GM12878 (cell line): ENCODE measurements around the gene CDX1. TPM values are rescaled to one million over a fixed set of nuclear protein-coding genes. Genes with fewer than 3 reads are reported as not detected.

Experiments
- ATAC-seq: fragments of 200-7000 bp; cut with Tn5 transposase; 3 replicates; pipeline ENCODE4 v1.9.1; 2020; ENCODE audit warnings: mild to moderate bottlenecking, moderate library complexity
- BruUV-seq: library from RNA; stranded (reverse); fragments of 400-500 nt; replicated peaks from 2 replicates; lab custom pipeline; 2021; lab: Mats Ljungman, UMichigan
- CTCF ChIA-PET: fragments of 300-600 bp; sonication (Branson Sonifier 250); formaldehyde crosslinking; extraction: SDS; loops from one replicate; lab custom pipeline; 2021; ENCODE audit warnings: inconsistent platforms; lab: Yijun Ruan, JAX
- POLR2A ChIA-PET: fragments of 350-600 bp; formaldehyde crosslinking; extraction: SDS; loops from one replicate; lab custom pipeline; 2021; ENCODE audit warnings: inconsistent platforms; lab: Charles Lee
- RAD21 ChIA-PET: fragments of 300-600 bp; sonication (Branson Sonifier 250); formaldehyde crosslinking; loops from one replicate; lab custom pipeline; 2023; ENCODE audit warnings: antibody characterized with exemption; ENCODE audit not compliant: unreplicated experiment; lab: Charles Lee
- SMC1A ChIA-PET: fragments of 300-600 bp; sonication (Branson Sonifier 250); formaldehyde crosslinking; loops from one replicate; lab custom pipeline; 2023; ENCODE audit not compliant: unreplicated experiment, uncharacterized antibody; lab: Charles Lee
- DNase-seq: peaks from one replicate; pipeline ENCODE4 v3.0.0-alpha.2; 2011; ENCODE audit warnings: low read depth, low spot score
- FAIRE-seq: peaks from 3 replicates; lab custom pipeline; 2011; peaks lifted over from hg19 to GRCh38; lab: Jason Lieb, UNC
- H2AFZ ChIP-seq: 2 replicates; pipeline ENCODE4 v1.6.0; 2011; ENCODE audit warnings: low read depth, low read length, control low read depth; ENCODE audit not compliant: control insufficient read depth
- H3K27ac ChIP-seq: 2 replicates; pipeline ENCODE4 v1.5.1; 2011; ENCODE audit warnings: control low read depth; ENCODE audit not compliant: control insufficient read depth, insufficient read depth
- H3K27me3 ChIP-seq, 2 experiments: replicated peaks in 1 of 2; 2 replicates each; pipeline versions ENCODE4 v1.6.0 to v1.6.1; 2011; ENCODE audit warnings: low read length in 1 of 2; ENCODE audit not compliant: control insufficient read depth in 2 of 2, insufficient read depth in 2 of 2
- H3K36me3 ChIP-seq, 2 experiments: 2 replicates each; pipeline ENCODE4 v1.5.1; 2011; ENCODE audit warnings: low read length in 1 of 2; ENCODE audit not compliant: control insufficient read depth in 2 of 2, insufficient read depth in 2 of 2
- H3K4me1 ChIP-seq: 2 replicates; pipeline ENCODE4 v1.6.1; 2011; ENCODE audit warnings: mild to moderate bottlenecking, low read length, moderate library complexity, mixed read lengths; ENCODE audit not compliant: control insufficient read depth, insufficient read depth
- H3K4me2 ChIP-seq: 2 replicates; pipeline ENCODE4 v1.6.0; 2011; ENCODE audit warnings: control low read depth; ENCODE audit not compliant: control insufficient read depth, insufficient read depth
- H3K4me3 ChIP-seq: fragments of 200-600 bp; sonication (generic); 2 replicates; pipeline ENCODE4 v1.5.1; 2016
- H3K79me2 ChIP-seq: 2 replicates; pipeline ENCODE4 v1.6.0; 2011; ENCODE audit warnings: low read length; ENCODE audit not compliant: control insufficient read depth, insufficient read depth
- H3K9ac ChIP-seq: 2 replicates; pipeline ENCODE4 v1.8.0; 2011; ENCODE audit warnings: low read length, control low read depth, mixed read lengths; ENCODE audit not compliant: control insufficient read depth, insufficient read depth
- H3K9me3 ChIP-seq: replicated peaks from 3 replicates; pipeline ENCODE4 v1.5.1; 2011; ENCODE audit warnings: mild to moderate bottlenecking, low read length; ENCODE audit not compliant: control insufficient read depth, insufficient read depth
- H4K20me1 ChIP-seq: 2 replicates; pipeline ENCODE4 v1.6.0; 2011; ENCODE audit not compliant: control insufficient read depth, insufficient read depth
- ATF7 ChIP-seq: fragments of 450-650 bp; IDR thresholded peaks from 2 replicates; pipeline ENCODE4 v1.6.1; 2016; ENCODE audit warnings: low read depth, mild to moderate bottlenecking
- BCL3 ChIP-seq: IDR thresholded peaks from 2 replicates; pipeline ENCODE4 v1.6.1; 2011; ENCODE audit warnings: borderline replicate concordance, low read depth, mild to moderate bottlenecking, moderate library complexity, low read length; ENCODE audit not compliant: insufficient read depth, poor library complexity, severe bottlenecking
- CBX3 ChIP-seq: fragments of 200-600 bp; sonication (generic); IDR thresholded peaks from 2 replicates; pipeline ENCODE4 v1.6.1; 2016; ENCODE audit warnings: low read depth, borderline replicate concordance
- CEBPB ChIP-seq, 2 experiments: fragments of 150-350 bp in 1 of 2; IDR thresholded peaks; 2 replicates each; pipeline ENCODE4 v1.6.1; 2012 to 2014; ENCODE audit warnings: low read depth in 2 of 2, low read length in 2 of 2, borderline replicate concordance in 1 of 2, inconsistent platforms in 1 of 2
- CREB1 ChIP-seq: IDR thresholded peaks from 2 replicates; pipeline ENCODE4 v1.6.1; 2012; ENCODE audit warnings: low read depth, mild to moderate bottlenecking, inconsistent platforms
- FOXM1 ChIP-seq: IDR thresholded peaks from 2 replicates; pipeline ENCODE4 v1.6.1; 2012; ENCODE audit warnings: low read depth, mild to moderate bottlenecking, inconsistent platforms, low read length, moderate library complexity
- GABPA ChIP-seq: IDR thresholded peaks from 2 replicates; pipeline ENCODE4 v1.6.1; 2014; ENCODE audit warnings: antibody characterized with exemption, low read depth, mild to moderate bottlenecking, inconsistent platforms
- IKZF2 ChIP-seq, 2 experiments: fragments of 450-650 bp; IDR thresholded peaks; 2 replicates each; pipeline ENCODE4 v1.6.1; 2017; ENCODE audit warnings: mild to moderate bottlenecking in 2 of 2, moderate library complexity in 2 of 2
- LARP7 ChIP-seq: fragments of 450-650 bp; IDR thresholded peaks from 2 replicates; pipeline ENCODE4 v1.6.1; 2017; ENCODE audit warnings: mild to moderate bottlenecking
- MXI1 ChIP-seq: fragments of 150-350 bp; IDR thresholded peaks from 2 replicates; pipeline ENCODE4 v1.6.1; 2011; ENCODE audit warnings: low read depth, mild to moderate bottlenecking, inconsistent platforms, low read length, improper control_type of control experiment
- MYB ChIP-seq: fragments of 150-350 bp; IDR thresholded peaks from 2 replicates; pipeline ENCODE4 v1.6.1; 2014; ENCODE audit warnings: mild to moderate bottlenecking, low read depth, low read length, borderline replicate concordance
- NBN ChIP-seq: fragments of 450-650 bp; IDR thresholded peaks from 2 replicates; pipeline ENCODE4 v1.6.1; 2016
- PRDM15 ChIP-seq: fragments of 450-650 bp; formaldehyde crosslinking; IDR thresholded peaks from 2 replicates; pipeline ENCODE4 v1.4.0; 2020; ENCODE audit warnings: mild to moderate bottlenecking, moderate library complexity
- RAD21 ChIP-seq: IDR thresholded peaks from 2 replicates; pipeline ENCODE4 v1.6.1; 2011; ENCODE audit warnings: mild to moderate bottlenecking, low read depth, low read length, moderate library complexity; ENCODE audit not compliant: insufficient read depth
- SRF ChIP-seq, 2 experiments: IDR thresholded peaks; 2 replicates each; pipeline ENCODE4 v1.6.1; 2011; ENCODE audit warnings: low read depth in 2 of 2, low read length in 2 of 2, mild to moderate bottlenecking in 1 of 2, moderate library complexity in 1 of 2
- ZBTB33 ChIP-seq: fragments of 450-650 bp; IDR thresholded peaks from 2 replicates; pipeline ENCODE4 v1.6.1; 2017; ENCODE audit warnings: mild to moderate bottlenecking
- ZNF24 ChIP-seq: fragments of 450-650 bp; IDR thresholded peaks from 2 replicates; pipeline ENCODE4 v1.6.1; 2017; ENCODE audit warnings: antibody characterized with exemption, mild to moderate bottlenecking
- WGBS: methylation state at CpG from one replicate; pipeline ENCODE4 v1.1.6; 2016; ENCODE audit warnings: low lambda C conversion rate; ENCODE audit not compliant: insufficient replicate concordance, insufficient coverage; ENCODE audit errors: missing lambda C conversion rate; 5-methylcytosine and 5-hydroxymethylcytosine counted together
- in situ Hi-C: fragments of 300-500 bp; cut with MboI; formaldehyde crosslinking; loops from 9 replicates; pipeline ENCODE4 v1.14.3; 2018; ENCODE audit warnings: mixed read lengths
- intact Hi-C: fragments of 100-400 bp; cut with micrococcal nuclease; formaldehyde crosslinking; loops from one replicate; pipeline ENCODE4 v1.14.2; 2022; ENCODE audit not compliant: unreplicated experiment
- polyA plus RNA-seq, 11 experiments: library from polyadenylated mRNA; depleted of rRNA in 4 of 11; unstranded in 6 of 11; stranded (reverse) in 5 of 11; fragments of >200 nt; fragmentation: Nextera tagmentation in 4 of 11; fragmentation: Illumina TruSeq in 1 of 11; extraction: Ambion mirVana in 4 of 11; extraction: Trizol in 1 of 11; gene quantifications; 1 replicate in 1 of 11; 2 replicates in 10 of 11; pipeline versions ENCODE4 v1.2.1 to v1.2.3, GENCODE V29; 2011 to 2016; ENCODE audit warnings: inconsistent platforms in 2 of 11, missing spikeins in 2 of 11, low read depth in 1 of 11
- total RNA-seq, 4 experiments: library from RNA; depleted of rRNA in 3 of 4; stranded (reverse); fragments of >200 nt in 3 of 4; fragmentation: Illumina TruSeq in 1 of 4; extraction: Trizol in 1 of 4; gene quantifications; 2 replicates each; pipeline versions ENCODE4 v1.2.1 to v1.2.3, GENCODE V29; 2013 to 2021

CDX1 gene
- total and polyA plus RNA-seq, 10 of the 15 experiments (the other 5 are each of a cell fraction or from before 2014, with no cell fraction given), result not detected

GRCh38 chr5:150209099-150209635 is 42.6 kb downstream of the CDX1 start (continued):
- TF ChIP-seq ZBTB33, result no peak
- no peak for TF ChIP-seq ZNF24
- no peak for TF ChIP-seq SRF (IDR thresholded peaks at IDR 0.05; ENCODE audit: low read depth in 2 of 2, low read length in 2 of 2)
- no peak for TF ChIP-seq MYB
- no peak for TF ChIP-seq FOXM1
- no peak for TF ChIP-seq GABPA
- TF ChIP-seq IKZF2 (IDR thresholded peaks at IDR 0.05), result peak in 1 of 2 experiments; percentile 29; a peak in 2 of 4 replicates
- no peak for TF ChIP-seq NBN
- no peak for TF ChIP-seq MXI1

- ChIA-PET SMC1A (no interaction called here), POLR2A (no interaction called here), RAD21 (interaction anchor here (1.4 kb wide), 1 partner anchor 48 kb away, joined by 5 read pairs; no protein-coding TSS in a partner anchor), CTCF (interaction anchor here (1.0 to 3.2 kb wide), 3 partner anchors 8 to 80 kb away, joined by 3 to 12 read pairs (median 5); no protein-coding TSS in a partner anchor)
- in situ Hi-C loops (no loop called here), intact Hi-C loops (loop anchor here (10.0 kb wide), 1 partner anchor 576 kb away; no protein-coding TSS in a partner anchor)
- FAIRE-seq, result no peak
- Histone ChIP-seq H2AFZ (no peak overlapping the region), H3K9me3 (no peaks in the 10 kb centered on the region), H3K27ac (no peak overlapping the region), H3K4me3 (no peak overlapping the region), H3K4me2 (no peak overlapping the region), H3K27me3 (peaks cover 0 to 3% of the 10 kb centered on the region in 2 experiments; a peak in 2 of 4 replicates), H3K4me1 (no peaks in the 10 kb centered on the region), H3K9ac (no peak overlapping the region), H4K20me1 (no peaks in the 10 kb centered on the region), H3K36me3 (no peaks in the 10 kb centered on the region), H3K79me2 (no peaks in the 10 kb centered on the region)
- no peak for DNase-seq
- BruUV-seq, result no TSS peak
- no peak for ATAC-seq
- 16% methylated on average over 6 of the region's 6 CpGs for WGBS
- TF ChIP-seq CBX3 (no peak), RAD21 (no peak), CEBPB (IDR thresholded peaks at IDR 0.05; ENCODE audit: borderline replicate concordance in 1 of 2, low read depth in 2 of 2, low read length in 2 of 2) (no peak), LARP7 (no peak), BCL3 (no peak), CREB1 (no peak), PRDM15 (no peak), ATF7 (no peak)
These were observed 44.1 kb downstream of the CDX1 start for GRCh38 chr5:150210644-150211043.
